HepG2 (cell line): ENCODE data around the gene NEURL4. TPM values are rescaled to one million over a fixed set of nuclear protein-coding genes. Genes with fewer than 3 reads are reported as not detected.

Experiments used
- ATAC-seq: fragments of 200-7000 bp; cut with Tn5 transposase; 3 replicates; pipeline ENCODE4 v1.9.1; 2020; ENCODE audit warnings: mild to moderate bottlenecking, moderate library complexity
- BruUV-seq: library from RNA; stranded (reverse); fragments of 400-500 nt; replicated peaks from 2 replicates; lab custom pipeline; 2021; lab: Mats Ljungman, UMichigan
- CTCF ChIA-PET: fragments of 300-600 bp; formaldehyde crosslinking; extraction: SDS; loops from one replicate; lab custom pipeline; 2021; ENCODE audit warnings: low total read pairs, inconsistent platforms, low intra/inter-chr PET ratio; lab: Yijun Ruan, JAX
- POLR2A ChIA-PET: fragments of 350-600 bp; sonication (Branson Sonifier 250); formaldehyde crosslinking; loops from one replicate; lab custom pipeline; 2020; ENCODE audit warnings: antibody characterized with exemption, inconsistent platforms; lab: Yijun Ruan, JAX
- DNase-seq: peaks from one replicate; pipeline ENCODE4 v3.0.0-alpha.2; 2015; ENCODE audit warnings: low spot score
- FAIRE-seq: peaks from 3 replicates; lab custom pipeline; 2011; peaks lifted over from hg19 to GRCh38; lab: Jason Lieb, UNC
- H2AFZ ChIP-seq: one replicate; pipeline ENCODE4 v1.6.1; 2011; ENCODE audit warnings: low read length, inconsistent platforms
- H3K27ac ChIP-seq: fragments of 300-600 bp; 3 replicates; pipeline ENCODE4 v1.8.0; 2011; ENCODE audit warnings: mixed run types, mild to moderate bottlenecking, mixed read lengths, low read length, inconsistent platforms; ENCODE audit not compliant: insufficient read depth; ENCODE audit errors: extremely low read length
- H3K27me3 ChIP-seq, 2 experiments: fragments of 200-600 bp in 1 of 2; 2 replicates in 1 of 2; 3 replicates in 1 of 2; pipeline versions ENCODE4 v1.6.0 to v1.8.0; 2011; ENCODE audit warnings: low read length in 2 of 2, mild to moderate bottlenecking in 2 of 2, moderate library complexity in 2 of 2, inconsistent platforms in 1 of 2; ENCODE audit not compliant: insufficient read depth in 2 of 2, control insufficient read depth in 1 of 2
- H3K36me3 ChIP-seq, 2 experiments: fragments of 200-600 bp in 1 of 2; replicated peaks in 1 of 2; 2 replicates in 1 of 2; 3 replicates in 1 of 2; pipeline versions ENCODE4 v1.5.1 to v1.8.0; 2011; ENCODE audit warnings: low read length in 2 of 2, inconsistent platforms in 1 of 2; ENCODE audit not compliant: insufficient read depth in 2 of 2, control insufficient read depth in 1 of 2
- H3K4me1 ChIP-seq: 2 replicates; pipeline ENCODE4 v1.5.1; 2012; ENCODE audit warnings: low read length, inconsistent platforms; ENCODE audit not compliant: insufficient read depth
- H3K4me2 ChIP-seq: 2 replicates; pipeline ENCODE4 v1.6.0; 2011; ENCODE audit warnings: low read depth, low read length, inconsistent platforms
- H3K4me3 ChIP-seq, 3 experiments: fragments of 200-600 bp in 1 of 3; sonication (generic), shearing (Covaris generic) in 1 of 3; replicated peaks in 1 of 3; 2 replicates each; pipeline ENCODE4 v1.5.1; 2011 to 2016; ENCODE audit warnings: low read length in 3 of 3, inconsistent platforms in 2 of 3, low read depth in 2 of 3, mild to moderate bottlenecking in 2 of 3, control low read depth in 1 of 3, mixed read lengths in 1 of 3; ENCODE audit not compliant: insufficient read depth in 1 of 3
- H3K79me2 ChIP-seq: one replicate; pipeline ENCODE4 v1.6.1; 2011; ENCODE audit warnings: low read length, inconsistent platforms; ENCODE audit not compliant: insufficient read depth
- H3K9ac ChIP-seq: 2 replicates; pipeline ENCODE4 v1.6.0; 2011; ENCODE audit warnings: mild to moderate bottlenecking, low read depth, low read length, inconsistent platforms; ENCODE audit not compliant: insufficient read depth
- H3K9me3 ChIP-seq: 2 replicates; pipeline ENCODE4 v1.5.1; 2012; ENCODE audit warnings: mild to moderate bottlenecking, low read length
- H4K20me1 ChIP-seq: 2 replicates; pipeline ENCODE4 v1.6.0; 2011; ENCODE audit warnings: inconsistent platforms, mild to moderate bottlenecking, low read length, moderate library complexity; ENCODE audit not compliant: insufficient read depth
- whole genome bisulfite sequencing: methylation state at CpG from one replicate; pipeline ENCODE4 v1.1.6; 2017; ENCODE audit warnings: low lambda C conversion rate; 5-methylcytosine and 5-hydroxymethylcytosine counted together
- in situ Hi-C: cut with HindIII; loops from 2 replicates; pipeline ENCODE4 v1.10.0; 2017; ENCODE audit warnings: low pct_unique_long_range_greater_than_20kb; ENCODE audit not compliant: extremely low pct_ligation_motif_present
- intact Hi-C: fragments of 100-400 bp; cut with micrococcal nuclease; formaldehyde crosslinking; loops from one replicate; pipeline ENCODE4 v1.10.0; 2022; ENCODE audit not compliant: unreplicated experiment
- polyA plus RNA-seq, 8 experiments: library from polyadenylated mRNA; depleted of rRNA in 3 of 8; stranded (reverse) in 7 of 8; unstranded in 1 of 8; fragments of >200 nt; fragmentation: Illumina TruSeq in 4 of 8; extraction: Trizol in 4 of 8; gene quantifications; 2 replicates each; pipeline versions ENCODE4 v1.2.1 to v1.2.3, GENCODE V29; 2011 to 2016; ENCODE audit warnings: low read depth in 4 of 8, missing spikeins in 1 of 8, mixed read lengths in 1 of 8; ENCODE audit not compliant: insufficient read depth in 1 of 8
- total RNA-seq, 5 experiments: library from RNA; depleted of rRNA; stranded (reverse); fragments of >200 nt; fragmentation: Illumina TruSeq; extraction: Trizol; gene quantifications; 2 replicates each; pipeline ENCODE4 v1.2.3, GENCODE V29; 2016; ENCODE audit warnings: low read depth in 1 of 5
- TF ChIP-seq, protein P1 (sequence below): sonication (generic); formaldehyde crosslinking; IDR thresholded peaks from 2 replicates; pipeline ENCODE4 v1.4.0; 2020; ENCODE audit warnings: mild to moderate bottlenecking, missing genetic modification reagents, borderline replicate concordance
- TF ChIP-seq, protein P2 (sequence below): fragments of 450-650 bp; IDR thresholded peaks from 2 replicates; pipeline ENCODE4 v1.6.1; 2017; ENCODE audit warnings: mild to moderate bottlenecking
- TF ChIP-seq, protein P3 (sequence below): sonication (generic); formaldehyde crosslinking; IDR thresholded peaks from 2 replicates; pipeline ENCODE4 v1.4.0; 2020; ENCODE audit warnings: mild to moderate bottlenecking, low read depth, missing genetic modification reagents

The NEURL4 gene
- total and polyA plus RNA-seq, 2 of the 13 experiments (the other 11 are each of a cell fraction or from before 2014, with no cell fraction given), result 14.8 to 15.7 TPM

DNA sequence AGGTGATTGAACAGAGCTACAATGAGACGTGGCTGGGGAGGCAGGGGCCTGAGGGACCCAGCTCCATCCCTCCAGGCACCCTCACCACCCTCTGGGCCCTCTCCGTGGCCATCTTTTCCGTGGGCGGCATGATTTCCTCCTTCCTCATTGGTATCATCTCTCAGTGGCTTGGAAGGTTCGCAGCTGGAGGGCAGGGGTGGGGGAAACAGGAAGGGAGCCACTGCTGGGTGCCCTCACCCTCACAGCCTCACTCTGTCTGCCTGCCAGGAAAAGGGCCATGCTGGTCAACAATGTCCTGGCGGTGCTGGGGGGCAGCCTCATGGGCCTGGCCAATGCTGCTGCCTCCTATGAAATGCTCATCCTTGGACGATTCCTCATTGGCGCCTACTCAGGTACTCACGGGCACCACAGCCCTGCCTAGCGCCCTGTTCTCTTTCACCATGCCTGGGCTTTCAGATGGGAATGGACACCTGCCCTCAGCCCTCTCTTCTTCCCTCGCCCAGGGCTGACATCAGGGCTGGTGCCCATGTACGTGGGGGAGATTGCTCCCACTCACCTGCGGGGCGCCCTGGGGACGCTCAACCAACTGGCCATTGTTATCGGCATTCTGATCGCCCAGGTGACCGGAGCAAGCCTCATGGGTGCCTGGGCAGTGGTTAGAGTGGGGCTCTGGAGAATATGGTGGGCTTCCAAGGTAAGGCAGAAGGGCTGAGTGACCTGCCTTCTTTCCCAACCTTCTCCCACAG is 45.5 kb downstream of the NEURL4 start:
- intact Hi-C loops, result loop anchor here (5.0 kb wide), 1 partner anchor 41 kb away; the partner anchor contains the start of gene GABARAP
- FAIRE-seq (no peak), DNase-seq (no peak)
- no peak overlapping the region for H2AFZ ChIP-seq
- no peak overlapping the region for H3K27ac ChIP-seq
- no TSS peak for BruUV-seq
- no peaks in the 10 kb centered on the region for H3K79me2 ChIP-seq
- no peaks in the 10 kb centered on the region for H3K27me3 ChIP-seq
- TF ChIP-seq, protein P1, sequence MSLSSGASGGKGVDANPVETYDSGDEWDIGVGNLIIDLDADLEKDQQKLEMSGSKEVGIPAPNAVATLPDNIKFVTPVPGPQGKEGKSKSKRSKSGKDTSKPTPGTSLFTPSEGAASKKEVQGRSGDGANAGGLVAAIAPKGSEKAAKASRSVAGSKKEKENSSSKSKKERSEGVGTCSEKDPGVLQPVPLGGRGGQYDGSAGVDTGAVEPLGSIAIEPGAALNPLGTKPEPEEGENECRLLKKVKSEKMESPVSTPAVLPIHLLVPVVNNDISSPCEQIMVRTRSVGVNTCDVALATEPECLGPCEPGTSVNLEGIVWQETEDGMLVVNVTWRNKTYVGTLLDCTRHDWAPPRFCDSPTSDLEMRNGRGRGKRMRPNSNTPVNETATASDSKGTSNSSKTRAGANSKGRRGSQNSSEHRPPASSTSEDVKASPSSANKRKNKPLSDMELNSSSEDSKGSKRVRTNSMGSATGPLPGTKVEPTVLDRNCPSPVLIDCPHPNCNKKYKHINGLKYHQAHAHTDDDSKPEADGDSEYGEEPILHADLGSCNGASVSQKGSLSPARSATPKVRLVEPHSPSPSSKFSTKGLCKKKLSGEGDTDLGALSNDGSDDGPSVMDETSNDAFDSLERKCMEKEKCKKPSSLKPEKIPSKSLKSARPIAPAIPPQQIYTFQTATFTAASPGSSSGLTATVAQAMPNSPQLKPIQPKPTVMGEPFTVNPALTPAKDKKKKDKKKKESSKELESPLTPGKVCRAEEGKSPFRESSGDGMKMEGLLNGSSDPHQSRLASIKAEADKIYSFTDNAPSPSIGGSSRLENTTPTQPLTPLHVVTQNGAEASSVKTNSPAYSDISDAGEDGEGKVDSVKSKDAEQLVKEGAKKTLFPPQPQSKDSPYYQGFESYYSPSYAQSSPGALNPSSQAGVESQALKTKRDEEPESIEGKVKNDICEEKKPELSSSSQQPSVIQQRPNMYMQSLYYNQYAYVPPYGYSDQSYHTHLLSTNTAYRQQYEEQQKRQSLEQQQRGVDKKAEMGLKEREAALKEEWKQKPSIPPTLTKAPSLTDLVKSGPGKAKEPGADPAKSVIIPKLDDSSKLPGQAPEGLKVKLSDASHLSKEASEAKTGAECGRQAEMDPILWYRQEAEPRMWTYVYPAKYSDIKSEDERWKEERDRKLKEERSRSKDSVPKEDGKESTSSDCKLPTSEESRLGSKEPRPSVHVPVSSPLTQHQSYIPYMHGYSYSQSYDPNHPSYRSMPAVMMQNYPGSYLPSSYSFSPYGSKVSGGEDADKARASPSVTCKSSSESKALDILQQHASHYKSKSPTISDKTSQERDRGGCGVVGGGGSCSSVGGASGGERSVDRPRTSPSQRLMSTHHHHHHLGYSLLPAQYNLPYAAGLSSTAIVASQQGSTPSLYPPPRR (CRISPR knock-in tag), result no peak
- TF ChIP-seq, protein P2, sequence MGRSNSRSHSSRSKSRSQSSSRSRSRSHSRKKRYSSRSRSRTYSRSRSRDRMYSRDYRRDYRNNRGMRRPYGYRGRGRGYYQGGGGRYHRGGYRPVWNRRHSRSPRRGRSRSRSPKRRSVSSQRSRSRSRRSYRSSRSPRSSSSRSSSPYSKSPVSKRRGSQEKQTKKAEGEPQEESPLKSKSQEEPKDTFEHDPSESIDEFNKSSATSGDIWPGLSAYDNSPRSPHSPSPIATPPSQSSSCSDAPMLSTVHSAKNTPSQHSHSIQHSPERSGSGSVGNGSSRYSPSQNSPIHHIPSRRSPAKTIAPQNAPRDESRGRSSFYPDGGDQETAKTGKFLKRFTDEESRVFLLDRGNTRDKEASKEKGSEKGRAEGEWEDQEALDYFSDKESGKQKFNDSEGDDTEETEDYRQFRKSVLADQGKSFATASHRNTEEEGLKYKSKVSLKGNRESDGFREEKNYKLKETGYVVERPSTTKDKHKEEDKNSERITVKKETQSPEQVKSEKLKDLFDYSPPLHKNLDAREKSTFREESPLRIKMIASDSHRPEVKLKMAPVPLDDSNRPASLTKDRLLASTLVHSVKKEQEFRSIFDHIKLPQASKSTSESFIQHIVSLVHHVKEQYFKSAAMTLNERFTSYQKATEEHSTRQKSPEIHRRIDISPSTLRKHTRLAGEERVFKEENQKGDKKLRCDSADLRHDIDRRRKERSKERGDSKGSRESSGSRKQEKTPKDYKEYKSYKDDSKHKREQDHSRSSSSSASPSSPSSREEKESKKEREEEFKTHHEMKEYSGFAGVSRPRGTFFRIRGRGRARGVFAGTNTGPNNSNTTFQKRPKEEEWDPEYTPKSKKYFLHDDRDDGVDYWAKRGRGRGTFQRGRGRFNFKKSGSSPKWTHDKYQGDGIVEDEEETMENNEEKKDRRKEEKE, result no peak
- TF ChIP-seq, protein P3, sequence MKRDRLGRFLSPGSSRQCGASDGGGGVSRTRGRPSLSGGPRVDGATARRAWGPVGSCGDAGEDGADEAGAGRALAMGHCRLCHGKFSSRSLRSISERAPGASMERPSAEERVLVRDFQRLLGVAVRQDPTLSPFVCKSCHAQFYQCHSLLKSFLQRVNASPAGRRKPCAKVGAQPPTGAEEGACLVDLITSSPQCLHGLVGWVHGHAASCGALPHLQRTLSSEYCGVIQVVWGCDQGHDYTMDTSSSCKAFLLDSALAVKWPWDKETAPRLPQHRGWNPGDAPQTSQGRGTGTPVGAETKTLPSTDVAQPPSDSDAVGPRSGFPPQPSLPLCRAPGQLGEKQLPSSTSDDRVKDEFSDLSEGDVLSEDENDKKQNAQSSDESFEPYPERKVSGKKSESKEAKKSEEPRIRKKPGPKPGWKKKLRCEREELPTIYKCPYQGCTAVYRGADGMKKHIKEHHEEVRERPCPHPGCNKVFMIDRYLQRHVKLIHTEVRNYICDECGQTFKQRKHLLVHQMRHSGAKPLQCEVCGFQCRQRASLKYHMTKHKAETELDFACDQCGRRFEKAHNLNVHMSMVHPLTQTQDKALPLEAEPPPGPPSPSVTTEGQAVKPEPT, result no peak
- TF ChIP-seq, all 625 proteins: peak for 0
- no peaks in the 10 kb centered on the region for H3K9me3 ChIP-seq
- no peaks in the 10 kb centered on the region for H4K20me1 ChIP-seq
- peaks cover 38% of the 10 kb centered on the region for H3K4me1 ChIP-seq
- H3K36me3 ChIP-seq, result peaks cover 8 to 9% of the 10 kb centered on the region in 2 experiments; a peak in 4 of 5 replicates
- no peak for ATAC-seq
- H3K9ac ChIP-seq, result no peak overlapping the region
- ChIA-PET CTCF (no interaction called here), POLR2A (interaction anchor here (1.6 to 3.9 kb wide), 5 partner anchors 9 to 63 kb away, joined by 6 to 35 read pairs (median 16); partner anchors contain the start of genes ACADVL, CTDNEP1, DLG4 and ELP5)
- in situ Hi-C loops, result loop anchor here (10.0 kb wide), 1 partner anchor 239 kb away; the partner anchor contains the start of gene SLC16A11
- WGBS, result 97% methylated on average over 6 of the region's 18 CpGs
- H3K4me3 ChIP-seq, result no peak overlapping the region
- H3K4me2 ChIP-seq, result no peak overlapping the region
